Measurements from ENCODE around the gene DENND4C.
"Not testable (repeated sequence)": the region's sequence is repeated elsewhere in the genome, so short reads cannot be mapped to it uniquely, and the experiment has no call there.

DENND4C gene

DNA sequence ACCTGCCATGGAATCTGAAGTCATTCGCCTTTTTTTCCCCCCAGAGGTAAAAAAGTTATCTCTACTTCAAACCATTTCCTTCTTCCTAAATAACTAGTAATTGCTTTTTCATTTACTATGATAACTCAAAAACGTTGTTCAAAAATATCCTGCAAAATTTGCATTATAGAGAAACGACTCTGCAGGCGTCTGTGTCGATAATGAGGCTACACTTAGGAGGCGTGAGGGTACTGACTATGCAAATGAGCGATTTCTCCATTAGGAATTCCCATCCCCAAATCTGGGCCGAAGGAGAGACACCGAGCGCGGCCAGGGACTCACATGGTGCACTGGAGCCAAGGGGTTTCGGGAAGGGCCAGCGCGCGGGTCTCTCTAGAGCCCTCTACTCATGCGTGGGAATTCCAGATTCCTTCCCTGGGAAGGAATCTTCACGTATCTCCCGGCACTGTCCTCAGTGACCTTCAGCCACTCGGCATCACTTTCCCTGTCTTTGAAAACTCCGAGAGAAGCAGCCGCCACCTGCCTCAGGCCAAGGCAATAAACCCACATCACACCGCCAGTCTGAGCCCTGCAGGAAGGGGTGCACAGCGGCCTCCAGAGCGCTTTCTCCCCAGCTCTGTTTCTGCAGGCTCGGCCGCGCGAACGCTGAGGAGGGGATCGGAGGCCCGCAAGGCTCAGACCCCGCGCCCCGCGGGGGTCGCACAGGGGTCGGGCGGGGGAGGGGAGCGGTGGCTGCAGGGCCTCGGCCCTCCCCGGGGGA, 718 bp upstream of the DENND4C start:
- DNase-seq: peak; percentile 90

DNA sequence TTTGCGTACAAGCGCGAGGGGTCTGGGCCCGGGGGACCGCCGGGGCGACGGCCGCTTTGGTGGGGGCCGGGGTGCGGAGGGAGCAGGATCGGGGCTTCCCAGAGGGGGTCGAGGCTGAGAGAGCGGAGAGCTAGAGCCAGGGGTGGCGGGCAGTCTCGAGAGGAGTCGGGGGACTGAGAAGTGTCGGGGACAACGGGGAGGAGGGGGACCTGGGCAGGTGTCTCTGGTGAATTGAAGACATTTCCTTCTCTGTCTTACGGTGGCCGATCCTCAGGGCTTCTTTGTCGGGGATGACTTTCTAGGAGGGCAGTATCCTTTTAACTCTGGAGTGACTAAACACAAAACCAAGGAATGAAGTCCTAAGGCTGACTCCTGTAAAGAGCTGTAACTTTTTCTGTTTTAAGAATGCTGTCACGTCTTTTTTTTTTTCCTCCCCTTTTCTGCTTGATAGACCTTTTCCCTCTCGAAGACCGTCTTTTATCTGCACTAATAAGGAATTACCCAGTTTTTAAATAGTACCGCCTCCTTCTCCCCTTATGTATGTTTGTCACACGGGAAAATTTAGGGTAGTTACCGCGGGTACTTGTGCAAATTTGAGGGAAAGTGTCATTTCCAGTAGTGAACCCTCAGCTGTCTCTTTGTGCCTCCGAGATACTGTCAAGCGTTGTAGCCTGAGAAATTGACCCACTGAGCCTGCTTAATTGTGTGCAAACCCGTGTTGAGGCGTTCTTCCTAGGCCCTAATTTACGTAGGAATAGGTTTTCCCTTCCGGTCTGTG, 822 bp downstream of the DENND4C start:
- no peak for DNase-seq

DNA sequence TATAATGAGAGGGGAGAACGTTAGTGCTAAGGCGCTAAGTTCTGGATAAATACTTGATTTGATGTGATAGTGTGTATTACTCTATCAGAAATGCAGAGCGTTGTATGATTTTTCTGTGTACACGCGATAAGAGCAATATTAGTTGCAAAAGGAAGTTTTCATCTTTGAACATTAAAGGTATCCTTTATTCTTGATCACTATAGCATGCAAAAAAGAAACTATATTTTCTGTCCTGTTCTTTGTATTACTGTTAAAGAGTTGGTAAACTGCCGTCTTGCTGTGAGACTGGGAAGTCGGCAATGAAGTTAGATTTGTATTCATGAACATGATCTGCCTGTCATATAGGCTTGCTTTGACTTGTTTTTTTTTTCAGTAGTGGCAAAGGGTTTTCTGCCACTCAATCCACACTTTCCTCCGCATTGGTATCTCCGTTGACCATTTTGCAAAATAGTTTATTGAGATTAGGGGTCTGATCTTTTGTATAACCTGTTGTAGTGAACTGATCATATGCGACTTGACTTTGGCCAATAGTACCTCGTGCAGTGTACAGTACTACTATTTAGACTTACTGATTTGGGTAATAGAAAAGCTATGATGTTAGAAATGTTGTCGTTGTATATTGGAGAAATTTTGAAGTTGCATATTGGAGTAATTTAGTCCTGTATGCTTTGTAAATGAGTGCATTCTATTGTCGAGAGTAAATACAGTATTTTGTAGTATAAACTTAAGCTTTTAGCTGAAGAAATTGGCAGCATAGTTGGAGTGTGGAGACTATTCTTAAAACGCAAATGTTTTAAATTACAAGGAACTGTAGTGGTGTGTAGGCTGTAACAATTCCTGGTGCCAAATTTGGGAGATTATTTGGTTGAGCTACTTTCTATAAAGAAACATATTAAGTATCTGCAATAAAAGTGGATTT, 1.7 kb downstream of the DENND4C start:
- no peak for DNase-seq

DNA sequence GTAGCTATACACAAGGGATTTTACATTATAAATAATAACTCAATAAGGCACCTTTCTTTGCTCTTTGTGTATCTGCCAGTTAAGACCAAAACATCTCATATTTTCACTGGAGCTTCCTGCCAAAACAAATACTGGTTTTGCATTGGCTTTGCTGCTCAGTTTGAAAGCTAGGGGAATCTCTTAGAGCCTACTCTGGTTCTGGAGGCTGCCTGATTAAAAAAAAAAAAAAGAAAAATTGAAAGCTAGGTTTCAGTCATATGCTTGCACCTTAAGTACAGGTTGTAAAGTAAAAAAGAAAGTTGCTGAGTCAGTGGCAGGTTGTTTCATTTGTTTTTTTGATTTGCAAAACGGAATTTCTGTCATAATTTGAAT, 2.3 kb downstream of the DENND4C start:
- DNase-seq: no peak

DNA sequence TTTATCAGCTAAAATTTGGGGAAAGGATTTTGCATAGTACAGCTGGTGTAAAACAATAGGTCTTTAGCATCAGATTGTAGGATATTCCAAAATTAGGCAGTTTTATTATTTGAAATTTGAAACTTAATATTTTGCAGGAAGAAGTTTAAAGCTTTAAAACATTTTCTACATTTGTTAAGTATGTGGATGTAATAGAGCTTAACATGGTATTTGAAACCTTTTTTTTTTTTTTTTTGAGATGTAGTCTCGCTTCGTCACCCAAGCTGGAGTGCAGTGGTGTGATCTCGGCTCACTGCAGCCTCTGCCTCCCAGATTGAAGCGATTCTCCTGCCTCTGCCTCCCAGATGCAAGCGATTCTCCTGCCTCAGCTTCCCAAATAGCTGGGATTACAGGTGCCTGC, 2.9 kb downstream of the DENND4C start:
- DNase-seq: no peak

DNA sequence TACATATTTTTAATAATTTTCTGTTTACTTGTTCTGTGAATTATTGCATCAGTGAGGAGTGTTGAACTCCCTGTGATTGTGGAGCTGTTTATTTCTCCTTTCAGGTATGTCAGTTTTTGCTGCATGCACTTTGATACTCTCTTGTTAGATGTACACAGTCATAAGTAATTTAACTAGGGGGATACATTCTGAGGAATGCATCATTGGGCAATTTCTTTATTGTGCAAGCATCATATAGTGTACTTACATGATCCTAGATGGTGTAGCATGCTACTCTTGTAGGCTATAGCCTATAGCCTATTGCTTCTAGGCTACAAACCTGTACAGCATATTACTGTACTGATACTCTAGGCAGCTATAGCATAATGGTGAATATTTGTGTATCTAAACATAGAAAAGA, 9.5 kb downstream of the DENND4C start:
- no peak for DNase-seq

DNA sequence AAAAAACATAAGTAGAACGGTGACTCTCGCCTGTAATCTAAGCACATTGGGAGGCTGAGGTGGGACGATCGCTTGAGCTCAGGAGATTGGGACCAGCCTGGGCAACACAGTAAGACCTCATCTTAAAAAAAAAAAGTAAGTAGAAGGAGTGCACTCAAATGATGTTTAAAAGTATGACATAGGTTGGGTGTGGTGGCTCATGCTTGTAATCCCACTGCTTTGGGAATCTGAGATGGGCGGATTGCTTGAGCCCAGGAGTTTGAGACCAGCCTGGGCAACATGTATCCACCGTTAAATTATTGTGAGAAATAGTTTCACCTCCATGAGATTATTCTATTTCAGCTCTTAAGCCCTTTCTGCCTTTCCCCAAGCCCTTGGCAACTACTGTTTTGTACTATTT, 11.2 kb downstream of the DENND4C start:
- no peak for DNase-seq

DNA sequence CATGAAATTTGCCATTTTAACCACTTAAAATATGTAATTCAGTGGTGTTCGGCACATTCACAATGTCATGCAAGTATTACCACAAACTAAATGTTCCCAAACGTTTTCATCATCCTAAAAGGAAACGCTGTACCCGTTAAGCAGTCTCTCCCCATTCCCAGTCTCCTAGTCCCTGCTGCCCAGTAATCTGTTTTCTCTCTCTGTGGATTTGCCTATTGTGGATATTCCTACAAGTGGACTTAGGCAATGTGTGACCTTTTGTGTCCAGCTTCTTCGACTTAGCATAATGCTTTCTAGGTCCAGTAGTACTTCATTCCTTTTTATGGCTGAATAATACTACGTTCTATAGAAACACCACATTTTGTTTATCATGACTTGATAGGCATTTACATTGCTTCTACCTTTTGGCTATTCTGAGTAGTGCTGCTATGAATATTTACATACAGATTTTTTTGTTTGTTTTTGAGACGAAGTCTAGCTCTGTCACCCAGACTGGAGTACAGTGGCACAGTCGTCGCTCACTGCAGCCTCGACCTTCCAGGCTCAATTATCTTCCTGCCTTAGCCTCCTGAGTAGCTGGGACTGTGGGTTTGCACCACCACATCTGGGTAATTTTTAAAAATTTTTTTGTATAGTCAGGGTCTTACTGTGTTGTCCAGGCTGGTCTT, 13.0 kb downstream of the DENND4C start:
- no peak for DNase-seq

DNA sequence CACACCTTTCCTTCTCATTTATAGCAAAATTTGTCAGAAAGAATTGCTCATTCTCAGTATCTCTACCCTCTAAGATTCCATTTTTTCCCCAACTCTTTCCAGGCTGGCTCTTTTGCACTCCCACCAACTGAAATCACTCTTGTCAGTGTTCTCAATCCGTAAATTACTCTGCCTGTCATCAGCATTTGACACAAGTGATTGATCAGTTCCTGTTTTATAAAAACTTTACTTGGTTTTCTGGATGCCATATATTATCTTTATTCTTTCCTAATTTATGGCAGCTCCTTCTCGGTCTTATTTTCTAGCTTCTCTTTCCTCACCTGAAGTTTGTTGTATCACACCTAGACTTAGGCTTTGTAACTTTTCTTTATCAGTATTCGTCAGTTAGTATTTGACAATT, 16.4 kb downstream of the DENND4C start:
- no peak for DNase-seq

DNA sequence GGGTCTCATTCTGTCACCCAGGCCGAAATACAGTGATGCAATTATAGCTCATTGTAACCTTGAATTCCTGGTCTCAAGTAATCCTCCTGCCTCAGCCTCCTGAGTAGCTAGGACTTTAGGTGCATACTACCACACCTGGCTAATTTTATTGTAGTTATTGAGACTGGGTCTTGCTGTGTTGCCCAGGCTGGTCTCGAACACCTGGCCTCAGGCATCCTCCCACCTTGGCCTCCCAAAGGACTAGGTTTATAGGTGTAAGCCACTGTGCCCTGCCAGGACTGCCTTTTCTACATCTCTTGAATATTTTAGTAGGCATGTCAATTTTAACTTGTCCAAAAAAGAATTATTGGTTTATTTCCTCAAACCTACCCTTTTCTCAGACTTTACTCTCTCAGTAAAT, 16.9 kb downstream of the DENND4C start:
- DNase-seq: no peak

DNA sequence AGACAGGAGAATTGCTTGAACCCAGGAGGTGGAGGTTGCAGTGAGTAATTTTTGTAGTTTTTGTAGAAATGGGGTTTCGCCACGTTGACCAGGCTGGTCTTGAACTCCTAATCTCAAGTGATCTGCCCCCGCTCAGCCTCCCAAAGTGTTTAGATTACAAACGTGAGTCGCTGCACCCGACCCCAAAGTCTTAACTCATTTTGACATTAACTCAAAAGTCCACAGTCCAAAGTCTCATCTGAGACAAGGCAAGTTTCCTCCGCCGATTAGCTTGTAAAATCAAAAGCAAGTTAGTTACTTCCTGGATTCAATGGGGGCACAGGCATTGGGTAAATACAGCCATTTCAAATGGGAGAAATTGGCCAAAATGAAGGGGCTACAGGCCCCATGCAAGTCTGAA, 19.9 kb downstream of the DENND4C start:
- not testable (repeated sequence) for DNase-seq

DNA sequence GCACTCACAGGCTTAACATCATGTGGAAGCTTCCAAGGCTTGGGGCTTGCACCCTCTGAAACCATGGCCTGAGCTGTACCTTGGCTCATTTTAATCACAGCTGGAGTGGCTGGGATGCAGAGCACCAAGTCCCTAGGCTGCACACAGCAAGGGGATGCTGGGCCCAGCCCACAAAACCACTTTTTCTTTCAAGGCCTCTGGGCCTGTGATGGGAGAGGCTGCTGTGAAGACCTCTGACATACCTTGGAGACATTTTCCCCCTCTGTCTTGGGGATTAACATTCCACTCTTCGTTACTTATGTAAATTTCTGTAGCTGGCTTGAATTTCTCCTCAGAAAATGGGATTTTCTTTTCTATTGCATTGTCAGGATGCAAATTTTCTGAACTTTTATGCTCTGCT, 20.7 kb downstream of the DENND4C start:
- not testable (repeated sequence) for DNase-seq

DNA sequence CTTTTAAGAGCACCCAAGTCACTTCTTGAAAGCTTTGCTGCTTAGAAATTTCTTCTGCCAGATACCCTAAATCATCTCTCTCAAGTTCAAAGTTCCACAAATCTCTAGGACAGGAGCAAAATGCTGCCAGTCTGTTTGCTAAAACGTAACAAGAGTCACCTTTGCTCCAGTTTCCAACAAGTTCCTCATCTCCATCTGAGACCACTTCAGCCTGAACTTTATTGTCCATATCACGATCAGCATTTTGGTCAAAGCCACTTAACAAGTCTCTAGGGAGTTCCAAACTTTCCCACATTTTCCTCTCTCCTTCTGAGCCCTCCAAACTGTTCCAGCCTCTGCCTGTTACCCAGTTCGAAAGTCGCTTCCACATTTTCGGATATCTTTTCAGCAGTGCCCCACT, 21.1 kb downstream of the DENND4C start:
- DNase-seq: not testable (repeated sequence)

DNA sequence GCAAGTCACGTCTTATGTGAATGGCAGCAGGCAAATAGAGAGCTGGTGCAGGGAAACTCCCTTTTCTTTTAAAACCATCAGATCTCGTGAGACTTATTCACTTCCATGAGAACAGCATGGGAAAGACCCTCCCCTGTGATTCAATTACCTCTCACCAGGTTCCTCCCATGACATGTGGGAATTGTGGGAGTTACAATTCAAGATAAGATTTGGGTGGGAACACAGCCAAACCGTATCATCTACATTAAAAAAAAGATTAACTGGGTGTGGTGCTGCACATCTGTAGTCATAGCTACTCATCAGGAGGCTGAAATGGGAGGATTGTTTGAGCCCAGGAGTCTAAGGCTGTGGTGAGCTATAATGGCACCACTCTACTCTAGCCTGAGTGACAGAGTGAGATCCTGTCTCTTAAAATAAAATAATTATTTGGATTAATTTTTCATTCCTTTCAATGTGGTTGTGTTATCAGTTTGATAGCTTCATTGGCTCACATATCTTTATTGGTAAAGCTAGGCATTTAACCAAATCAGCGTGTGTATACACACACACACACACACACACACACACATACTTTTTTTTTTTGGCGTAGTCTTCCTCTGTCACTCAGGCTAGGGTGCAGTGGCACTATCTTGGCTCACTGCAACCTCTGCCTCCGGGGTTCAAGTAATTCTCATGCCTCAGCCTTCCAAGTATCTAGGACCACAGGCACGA, 21.8 kb downstream of the DENND4C start:
- DNase-seq: no peak

DNA sequence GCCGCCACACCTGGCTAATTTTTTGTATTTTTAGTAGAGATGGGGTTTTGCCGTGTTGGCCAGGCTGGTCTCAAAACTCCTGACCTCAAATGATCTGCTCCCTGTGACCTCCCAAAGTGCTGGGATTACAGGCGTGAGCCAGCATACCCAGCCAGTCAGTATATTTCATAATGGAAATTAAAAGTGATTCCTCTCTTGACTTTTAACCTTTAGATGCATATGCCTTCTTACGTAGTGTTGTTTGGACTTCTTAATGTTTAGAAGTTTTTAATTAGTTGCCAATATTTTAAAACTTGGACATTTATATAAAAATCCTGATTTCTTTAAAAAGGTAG, 22.4 kb downstream of the DENND4C start:
- DNase-seq: no peak

DNA sequence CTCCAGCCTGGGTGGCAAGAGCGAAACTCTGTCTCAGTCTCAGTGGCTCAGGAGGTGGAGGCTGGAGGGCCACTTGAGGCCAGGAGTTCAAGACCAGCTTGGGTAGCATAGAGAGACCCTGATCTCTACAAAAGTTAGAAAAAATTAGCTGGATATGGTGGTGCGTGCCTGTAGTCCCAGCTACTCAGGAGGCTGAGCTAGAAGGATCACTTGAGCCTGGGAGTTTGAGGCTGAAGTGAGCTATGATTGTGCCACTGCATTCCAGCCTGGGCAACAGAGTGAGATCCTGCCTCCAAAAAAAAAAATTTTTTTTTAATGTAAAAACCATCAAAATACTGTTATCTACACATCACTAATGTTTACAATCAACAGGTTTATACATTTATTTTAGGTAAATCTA, 24.6 kb downstream of the DENND4C start:
- no peak for DNase-seq

DNA sequence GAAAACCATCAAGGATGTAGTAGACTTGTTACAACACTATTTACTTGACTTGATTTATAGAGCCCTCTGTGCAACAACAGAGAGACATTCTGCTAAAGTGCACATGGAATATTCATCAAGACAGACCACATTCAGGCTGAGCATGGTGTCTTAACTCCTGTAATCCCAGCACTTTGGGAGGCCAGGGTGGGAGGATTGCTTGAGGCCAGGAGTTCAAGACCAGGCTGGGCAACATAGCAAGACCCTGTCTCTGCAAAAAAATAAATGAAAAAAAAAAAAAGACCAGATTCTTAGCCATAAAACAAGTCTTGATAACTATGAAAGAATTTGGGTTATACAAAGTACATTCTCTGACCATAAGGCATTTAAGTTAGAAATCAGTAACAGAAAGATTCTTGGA, 25.3 kb downstream of the DENND4C start:
- no peak for DNase-seq

DNA sequence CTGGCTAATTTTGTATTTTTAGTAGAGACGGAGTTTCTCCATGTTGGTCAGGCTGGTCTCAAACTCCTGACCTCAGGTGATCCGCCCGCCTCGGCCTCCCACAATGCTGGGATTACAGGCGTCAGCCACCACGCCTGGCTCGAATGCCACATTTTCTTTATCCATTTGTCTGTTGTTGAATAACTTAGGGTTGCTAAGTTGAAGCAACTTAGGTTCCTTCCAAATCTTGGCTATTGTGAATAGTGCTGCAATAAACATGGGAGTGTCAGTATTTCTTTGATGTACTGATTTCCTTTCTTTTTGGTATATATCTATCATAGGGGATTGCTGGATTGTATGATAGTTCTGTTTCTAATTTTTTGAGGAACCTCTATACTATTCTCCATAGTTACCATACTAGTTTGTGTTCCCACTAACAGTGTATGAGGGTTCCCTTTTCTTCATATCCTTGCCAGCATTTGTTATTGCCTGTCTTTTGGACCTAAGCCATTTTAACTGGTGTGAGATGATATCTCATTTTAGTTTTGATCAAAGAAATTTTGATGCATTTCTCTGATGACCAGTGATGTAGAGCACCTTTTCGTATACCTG, 29.3 kb downstream of the DENND4C start:
- DNase-seq: not testable (repeated sequence)

DNA sequence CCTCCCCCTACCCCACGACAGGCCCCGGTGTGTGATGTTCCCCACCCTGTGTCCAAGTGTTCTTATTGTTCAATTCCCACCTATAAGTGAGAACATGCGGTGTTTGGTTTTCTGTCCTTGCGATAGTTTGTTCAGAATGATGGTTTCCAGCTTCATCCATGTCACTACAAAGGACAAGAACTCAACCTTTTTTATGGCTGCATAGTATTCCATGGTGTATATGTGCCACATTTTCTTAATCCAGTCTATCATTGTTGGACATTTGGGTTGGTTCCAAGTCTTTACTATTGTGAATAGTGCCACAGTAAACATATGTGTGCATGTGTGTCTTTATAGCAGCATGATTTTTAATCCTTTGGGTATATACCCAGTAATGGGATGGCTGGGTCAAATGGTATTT, 35.1 kb downstream of the DENND4C start:
- DNase-seq: not testable (repeated sequence)

DNA sequence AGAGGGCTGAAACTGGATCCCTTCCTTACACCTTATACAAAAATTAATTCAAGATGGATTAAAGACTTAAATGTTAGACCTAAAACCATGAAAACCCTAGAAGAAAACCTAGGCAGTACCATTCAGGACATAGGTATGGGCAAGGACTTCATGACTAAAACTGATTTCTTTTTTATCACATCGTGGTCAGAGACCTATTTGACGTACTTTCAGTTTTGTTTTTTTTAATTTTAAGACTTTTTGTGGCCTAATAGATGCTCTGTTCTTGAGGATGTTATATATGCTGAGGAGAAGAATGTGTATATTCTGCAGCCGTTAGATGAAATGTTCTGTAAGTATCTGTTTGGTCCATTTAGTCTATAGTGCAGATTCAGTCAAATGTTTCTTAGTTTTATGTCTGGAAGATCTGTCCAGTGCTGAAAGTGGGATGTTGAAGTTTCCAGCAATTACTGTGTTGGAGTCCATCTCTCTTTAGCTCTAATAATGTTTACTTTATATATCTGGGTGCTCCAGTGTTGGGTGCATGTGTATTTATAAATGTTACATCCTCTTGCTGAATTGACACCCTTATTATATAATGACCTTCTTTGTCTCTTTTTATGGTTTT, 36.4 kb downstream of the DENND4C start:
- DNase-seq: not testable (repeated sequence)

DNA sequence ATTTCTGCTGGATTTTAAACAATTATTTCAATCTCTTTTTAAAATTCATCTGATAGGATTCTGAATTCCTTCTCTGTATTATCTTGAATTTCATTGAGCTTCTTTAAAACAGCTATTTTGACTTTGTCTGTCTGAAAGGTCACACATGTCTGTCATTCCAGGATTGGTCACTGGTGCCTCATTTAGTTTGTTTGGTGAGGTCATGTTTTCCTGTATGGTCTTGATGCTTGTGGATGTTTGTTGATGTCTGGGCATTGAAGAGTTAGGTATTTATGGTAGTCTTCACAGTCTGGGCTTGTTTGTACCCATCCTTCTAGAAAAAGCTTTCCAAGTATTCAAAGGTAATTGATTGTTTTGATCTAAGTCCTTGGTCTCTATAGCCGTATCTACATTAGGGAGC, 39.1 kb downstream of the DENND4C start:
- no peak for DNase-seq
